SK-N-SH (cell line): ENCODE data around the gene ADAMTS10. TPM values are rescaled to one million over a fixed set of nuclear protein-coding genes. Genes with fewer than 3 reads are reported as not detected.

Experiments used
- CTCF ChIA-PET: fragments of 300-600, 350-600 bp; formaldehyde crosslinking; extraction: SDS; loops from one replicate; lab custom pipeline; 2021; lab: Yijun Ruan, JAX
- POLR2A ChIA-PET: fragments of 350-600 bp; sonication (Branson Sonifier 250); formaldehyde crosslinking; extraction: SDS; loops from one replicate; lab custom pipeline; 2020; ENCODE audit warnings: antibody characterized with exemption, inconsistent platforms; lab: Yijun Ruan, JAX
- DNase-seq: peaks from one replicate; pipeline ENCODE4 v3.0.0; 2012
- H2AFZ ChIP-seq: fragments of 200-600 bp; sonication (generic); 2 replicates; pipeline ENCODE4 v1.8.1; 2016; ENCODE audit warnings: antibody characterized with exemption, mild to moderate bottlenecking, low read depth
- H3F3A ChIP-seq: fragments of 200-600 bp; sonication (generic); replicated peaks from 2 replicates; pipeline ENCODE3; 2016; ENCODE audit warnings: antibody characterized with exemption, mild to moderate bottlenecking; ENCODE audit not compliant: insufficient read depth
- H3K27ac ChIP-seq, 2 experiments: fragments of 200-500 bp in 1 of 2; fragments of 200-600 bp in 1 of 2; sonication (Bioruptor generic) in 1 of 2; sonication (generic), shearing (Covaris generic) in 1 of 2; 2 replicates each; pipeline versions ENCODE4 v1.5.1 to v1.6.1; 2014 to 2016; ENCODE audit warnings: low read depth in 2 of 2, inconsistent platforms in 1 of 2, low read length in 1 of 2, mild to moderate bottlenecking in 1 of 2, mixed read lengths in 1 of 2
- H3K27me3 ChIP-seq: fragments of 200-600 bp; sonication (generic), shearing (Covaris generic); 2 replicates; pipeline ENCODE4 v1.6.1; 2016; ENCODE audit warnings: mixed run types; ENCODE audit not compliant: insufficient read depth
- H3K36me3 ChIP-seq, 2 experiments: fragments of 200-500 bp in 1 of 2; fragments of 200-600 bp in 1 of 2; sonication (Bioruptor generic) in 1 of 2; sonication (generic) in 1 of 2; replicated peaks in 1 of 2; 2 replicates each; pipeline versions ENCODE3 to v1.5.1; 2014 to 2016; ENCODE audit warnings: low read length in 1 of 2, mild to moderate bottlenecking in 1 of 2; ENCODE audit not compliant: insufficient read depth in 2 of 2, control insufficient read depth in 1 of 2
- H3K4me1 ChIP-seq, 2 experiments: fragments of 200-500 bp in 1 of 2; fragments of 200-600 bp in 1 of 2; sonication (Bioruptor generic) in 1 of 2; sonication (generic), shearing (Covaris generic) in 1 of 2; 2 replicates each; pipeline versions ENCODE4 v1.5.1 to v1.6.1; 2014 to 2016; ENCODE audit warnings: low read depth in 1 of 2, low read length in 1 of 2, mixed run types in 1 of 2; ENCODE audit not compliant: insufficient read depth in 2 of 2, control insufficient read depth in 1 of 2
- H3K4me2 ChIP-seq: fragments of 200-600 bp; sonication (generic), shearing (Covaris generic); 2 replicates; pipeline ENCODE4 v1.6.1; 2017; ENCODE audit warnings: mixed run types
- H3K4me3 ChIP-seq, 2 experiments: fragments of 200-500 bp in 1 of 2; fragments of 200-600 bp in 1 of 2; sonication (Bioruptor generic) in 1 of 2; sonication (generic), shearing (Covaris generic) in 1 of 2; 2 replicates each; pipeline versions ENCODE4 v1.5.1 to v1.8.1; 2014 to 2016; ENCODE audit warnings: low read depth in 2 of 2, inconsistent platforms in 1 of 2, low read length in 1 of 2, mild to moderate bottlenecking in 1 of 2, mixed read lengths in 1 of 2, moderate library complexity in 1 of 2
- H3K79me2 ChIP-seq: fragments of 200-600 bp; sonication (generic); 2 replicates; pipeline ENCODE4 v1.8.1; 2017; ENCODE audit warnings: mild to moderate bottlenecking; ENCODE audit not compliant: insufficient read depth
- H3K9ac ChIP-seq: fragments of 200-600 bp; sonication (generic); 2 replicates; pipeline ENCODE4 v1.6.1; 2017; ENCODE audit warnings: mixed run types
- H3K9me2 ChIP-seq: fragments of 200-600 bp; sonication (generic); 2 replicates; pipeline ENCODE4 v1.6.1; 2017; ENCODE audit warnings: mixed run types
- H3K9me3 ChIP-seq: fragments of 200-600 bp; sonication (generic); 2 replicates; pipeline ENCODE4 v1.6.1; 2017; ENCODE audit warnings: mixed run types, mild to moderate bottlenecking, moderate library complexity
- H4K20me1 ChIP-seq: fragments of 200-600 bp; sonication (generic); 2 replicates; pipeline ENCODE4 v1.6.1; 2017; ENCODE audit warnings: mild to moderate bottlenecking, mixed run types; ENCODE audit not compliant: insufficient read depth
- CHD2 ChIP-seq: fragments of 150-350 bp; IDR thresholded peaks from 2 replicates; pipeline ENCODE4 v1.6.1; 2018; ENCODE audit warnings: low read length; ENCODE audit not compliant: partially characterized antibody
- CTCF ChIP-seq: fragments of 200-600 bp; sonication (generic); IDR thresholded peaks from 2 replicates; pipeline ENCODE4 v1.6.1; 2017; ENCODE audit warnings: antibody characterized with exemption, mild to moderate bottlenecking, moderate library complexity
- EP300 ChIP-seq, 2 experiments: IDR thresholded peaks; 2 replicates each; pipeline versions ENCODE4 v1.4.0 to v1.6.1; 2012; ENCODE audit warnings: borderline replicate concordance in 1 of 2, low read depth in 1 of 2, low read length in 1 of 2
- EZH2phosphoT487 ChIP-seq: fragments of 200-600 bp; sonication (generic); IDR thresholded peaks from 2 replicates; pipeline ENCODE4 v1.6.1; 2017; ENCODE audit warnings: low read depth, mixed run types, mild to moderate bottlenecking, antibody characterized with exemption, moderate library complexity, borderline replicate concordance
- FOSL2 ChIP-seq: IDR thresholded peaks from 2 replicates; pipeline ENCODE4 v1.4.0; 2012; ENCODE audit warnings: low read depth, mild to moderate bottlenecking, moderate library complexity, borderline replicate concordance
- GABPA ChIP-seq: IDR thresholded peaks from 2 replicates; pipeline ENCODE4 v1.4.0; 2012; ENCODE audit warnings: low read depth, mild to moderate bottlenecking
- JUND ChIP-seq: IDR thresholded peaks from 2 replicates; pipeline ENCODE4 v1.4.0; 2012
- MAX ChIP-seq: IDR thresholded peaks from 2 replicates; pipeline ENCODE4 v1.4.0; 2012; ENCODE audit warnings: low read depth
- MEF2A ChIP-seq: IDR thresholded peaks from 2 replicates; pipeline ENCODE4 v1.4.0; 2012; ENCODE audit warnings: low read depth, borderline replicate concordance
- NRF1 ChIP-seq: IDR thresholded peaks from 2 replicates; pipeline ENCODE4 v1.6.1; 2012; ENCODE audit warnings: low read depth, mild to moderate bottlenecking, low read length
- PBX3 ChIP-seq: IDR thresholded peaks from 2 replicates; pipeline ENCODE4; 2012
- POLR2AphosphoS5 ChIP-seq: IDR thresholded peaks from 2 replicates; pipeline ENCODE4 v1.6.1; 2012; ENCODE audit warnings: low read depth, low read length
- RAD21 ChIP-seq: IDR thresholded peaks from 2 replicates; pipeline ENCODE4 v1.6.1; 2012; ENCODE audit warnings: mild to moderate bottlenecking, low read length
- SIN3A ChIP-seq: IDR thresholded peaks from 2 replicates; pipeline ENCODE4 v1.6.1; 2012; ENCODE audit warnings: low read depth, mild to moderate bottlenecking, low read length, moderate library complexity, borderline replicate concordance
- TAF1 ChIP-seq: IDR thresholded peaks from 2 replicates; pipeline ENCODE4 v1.6.1; 2012; ENCODE audit warnings: low read depth, mild to moderate bottlenecking, low read length, moderate library complexity, borderline replicate concordance
- YY1 ChIP-seq: IDR thresholded peaks from 2 replicates; pipeline ENCODE4 v1.4.0; 2012; ENCODE audit warnings: low read depth, mild to moderate bottlenecking
- WGBS: methylation state at CpG from one replicate; pipeline ENCODE4 v1.1.6; 2017; ENCODE audit warnings: low lambda C conversion rate; 5-methylcytosine and 5-hydroxymethylcytosine counted together
- polyA plus RNA-seq, 3 experiments: library from polyadenylated mRNA; depleted of rRNA; stranded (reverse); fragments of >200 nt; gene quantifications; 2 replicates each; pipeline ENCODE4 v1.2.3, GENCODE V29; 2012

Gene ADAMTS10
- polyA plus RNA-seq, 1 of the 3 experiments (the other 2 are of a cell fraction), result 3.6 TPM

- Histone ChIP-seq H2AFZ (no peak overlapping the region), H3K27me3 (no peaks in the 10 kb centered on the region; the same call in 1 of the 2 replicates), H3K4me1 (no peaks in the 10 kb centered on the region; a peak in 1 of 4 replicates), H3K4me3 (peak overlapping the region in 1 of 2 experiments; percentile 42; a peak in 1 of 4 replicates), H3K27ac (no peak overlapping the region)
- WGBS, result 11% methylated on average over 17 of the region's 17 CpGs
- DNase-seq, result peak; percentile 85
- CTCF ChIA-PET, result interaction anchor here (0.7 to 6.8 kb wide), 26 partner anchors 11 to 227 kb away, joined by 3 to 152 read pairs (median 4); no protein-coding TSS in a partner anchor
- no peak for TF ChIP-seq JUND
- peak; percentile 95 for TF ChIP-seq CTCF
- no peak for TF ChIP-seq EP300 (IDR thresholded peaks at IDR 0.05; ENCODE audit: borderline replicate concordance in 1 of 2, low read depth in 1 of 2, low read length in 1 of 2)
- no peak for TF ChIP-seq EZH2phosphoT487
- no peak for TF ChIP-seq MAX
- TF ChIP-seq POLR2AphosphoS5, result no peak
- no peak for TF ChIP-seq MEF2A
- no peak for TF ChIP-seq FOSL2
- no peak for TF ChIP-seq TAF1
- no peak for TF ChIP-seq YY1
- TF ChIP-seq PBX3, result no peak
- peak; percentile 48 for TF ChIP-seq RAD21
- TF ChIP-seq GABPA, result no peak
- TF ChIP-seq, all 33 proteins: peak for 2
- Histone ChIP-seq H3K4me2 (no peak overlapping the region), H3K9ac (no peak overlapping the region), H4K20me1 (no peaks in the 10 kb centered on the region), H3K36me3 (no peaks in the 10 kb centered on the region), H3K9me2 (no peaks in the 10 kb centered on the region), H3F3A (peaks cover 10% of the 10 kb centered on the region), H3K79me2 (no peaks in the 10 kb centered on the region), H3K9me3 (no peaks in the 10 kb centered on the region)
- POLR2A ChIA-PET, result interaction anchor here (0.6 kb wide), 1 partner anchor 9 kb away, joined by 4 read pairs; no protein-coding TSS in a partner anchor
These were observed 31.8 kb downstream of the ADAMTS10 start for GRCh38 chr19:8578642-8579265.

- H3K4me1 ChIP-seq, result no peaks in the 10 kb centered on the region; a peak in 1 of 4 replicates
- CTCF ChIA-PET, result interaction anchor here (0.6 to 6.8 kb wide), 15 partner anchors 10 to 226 kb away, joined by 3 to 152 read pairs (median 15); no protein-coding TSS in a partner anchor
- H3K9me2 ChIP-seq, result no peaks in the 10 kb centered on the region
- no peaks in the 10 kb centered on the region for H3K36me3 ChIP-seq
- H2AFZ ChIP-seq, result no peak overlapping the region
- POLR2A ChIA-PET, result no interaction called here
- H3K9me3 ChIP-seq, result no peaks in the 10 kb centered on the region
- no peaks in the 10 kb centered on the region; the same call in 1 of the 2 replicates for H3K27me3 ChIP-seq
- DNase-seq, result no peak
- WGBS, result 53% methylated on average over 4 of the region's 4 CpGs
- H3K9ac ChIP-seq, result no peak overlapping the region
- H3K79me2 ChIP-seq, result no peaks in the 10 kb centered on the region
- H3F3A ChIP-seq, result peaks cover 10% of the 10 kb centered on the region
- no peak overlapping the region for H3K27ac ChIP-seq
- H3K4me3 ChIP-seq, result no peak overlapping the region
- H4K20me1 ChIP-seq, result no peaks in the 10 kb centered on the region
- no peak overlapping the region for H3K4me2 ChIP-seq
- TF ChIP-seq SIN3A (no peak), FOSL2 (no peak), EZH2phosphoT487 (no peak), CHD2 (no peak), CTCF (no peak), NRF1 (no peak), GABPA (no peak), PBX3 (no peak), JUND (no peak)
These were observed 32.8 kb downstream of the ADAMTS10 start for GRCh38 chr19:8577741-8578140.
